PFSK-1 (cell line): ENCODE measurements around the gene MDGA2.

Experiments used
- POLR2AphosphoS5 ChIP-seq: IDR thresholded peaks from 2 replicates; pipeline ENCODE4 v1.6.1; 2012; ENCODE audit warnings: low read depth, mild to moderate bottlenecking, control low read depth, low read length, moderate library complexity
- SIN3A ChIP-seq: IDR thresholded peaks from 2 replicates; pipeline ENCODE4 v1.6.1; 2012; ENCODE audit warnings: mild to moderate bottlenecking, low read length, moderate library complexity, borderline replicate concordance; ENCODE audit not compliant: insufficient read depth
- TAF1 ChIP-seq: IDR thresholded peaks from 2 replicates; pipeline ENCODE4 v1.6.1; 2012; ENCODE audit warnings: low read length, control low read depth, borderline replicate concordance; ENCODE audit not compliant: insufficient read depth
- TF ChIP-seq, protein P1 (sequence below), 2 experiments: IDR thresholded peaks; 2 replicates each; pipeline versions ENCODE4 v1.6.1 to v1.8.0; 2011 to 2012; ENCODE audit warnings: low read depth in 2 of 2, low read length in 2 of 2, control low read depth in 1 of 2, inconsistent platforms in 1 of 2, mild to moderate bottlenecking in 1 of 2, moderate library complexity in 1 of 2; ENCODE audit not compliant: insufficient read depth in 1 of 2

DNA sequence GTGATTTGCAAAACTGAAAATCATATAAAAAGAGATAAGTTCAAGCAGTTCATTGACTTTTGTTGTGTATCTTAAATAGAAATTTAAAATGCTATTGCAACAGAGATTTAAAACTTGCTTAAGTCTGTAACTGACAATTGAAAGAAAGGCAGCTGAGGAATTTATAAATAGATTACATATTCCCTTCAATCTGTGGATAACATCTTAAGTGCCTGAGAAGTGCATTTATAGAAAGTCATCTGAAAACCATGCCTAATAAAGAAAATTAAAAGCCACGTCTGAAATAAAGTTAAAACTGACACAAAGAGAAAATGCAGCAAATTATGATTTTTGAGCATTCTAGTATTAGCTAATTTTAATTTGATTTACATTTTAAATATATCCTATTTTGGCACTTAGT lies 479.8 kb downstream of the MDGA2 start:
- TF ChIP-seq, protein P1, sequence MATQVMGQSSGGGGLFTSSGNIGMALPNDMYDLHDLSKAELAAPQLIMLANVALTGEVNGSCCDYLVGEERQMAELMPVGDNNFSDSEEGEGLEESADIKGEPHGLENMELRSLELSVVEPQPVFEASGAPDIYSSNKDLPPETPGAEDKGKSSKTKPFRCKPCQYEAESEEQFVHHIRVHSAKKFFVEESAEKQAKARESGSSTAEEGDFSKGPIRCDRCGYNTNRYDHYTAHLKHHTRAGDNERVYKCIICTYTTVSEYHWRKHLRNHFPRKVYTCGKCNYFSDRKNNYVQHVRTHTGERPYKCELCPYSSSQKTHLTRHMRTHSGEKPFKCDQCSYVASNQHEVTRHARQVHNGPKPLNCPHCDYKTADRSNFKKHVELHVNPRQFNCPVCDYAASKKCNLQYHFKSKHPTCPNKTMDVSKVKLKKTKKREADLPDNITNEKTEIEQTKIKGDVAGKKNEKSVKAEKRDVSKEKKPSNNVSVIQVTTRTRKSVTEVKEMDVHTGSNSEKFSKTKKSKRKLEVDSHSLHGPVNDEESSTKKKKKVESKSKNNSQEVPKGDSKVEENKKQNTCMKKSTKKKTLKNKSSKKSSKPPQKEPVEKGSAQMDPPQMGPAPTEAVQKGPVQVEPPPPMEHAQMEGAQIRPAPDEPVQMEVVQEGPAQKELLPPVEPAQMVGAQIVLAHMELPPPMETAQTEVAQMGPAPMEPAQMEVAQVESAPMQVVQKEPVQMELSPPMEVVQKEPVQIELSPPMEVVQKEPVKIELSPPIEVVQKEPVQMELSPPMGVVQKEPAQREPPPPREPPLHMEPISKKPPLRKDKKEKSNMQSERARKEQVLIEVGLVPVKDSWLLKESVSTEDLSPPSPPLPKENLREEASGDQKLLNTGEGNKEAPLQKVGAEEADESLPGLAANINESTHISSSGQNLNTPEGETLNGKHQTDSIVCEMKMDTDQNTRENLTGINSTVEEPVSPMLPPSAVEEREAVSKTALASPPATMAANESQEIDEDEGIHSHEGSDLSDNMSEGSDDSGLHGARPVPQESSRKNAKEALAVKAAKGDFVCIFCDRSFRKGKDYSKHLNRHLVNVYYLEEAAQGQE (IDR thresholded peaks at IDR 0.05; ENCODE audit: insufficient read depth in 1 of 2, low read depth in 2 of 2, low read length in 2 of 2): no peak
- no peak for TF ChIP-seq SIN3A
- no peak for TF ChIP-seq POLR2AphosphoS5
- no peak for TF ChIP-seq TAF1
